Measurements from ENCODE around the gene SERP2.

DNA sequence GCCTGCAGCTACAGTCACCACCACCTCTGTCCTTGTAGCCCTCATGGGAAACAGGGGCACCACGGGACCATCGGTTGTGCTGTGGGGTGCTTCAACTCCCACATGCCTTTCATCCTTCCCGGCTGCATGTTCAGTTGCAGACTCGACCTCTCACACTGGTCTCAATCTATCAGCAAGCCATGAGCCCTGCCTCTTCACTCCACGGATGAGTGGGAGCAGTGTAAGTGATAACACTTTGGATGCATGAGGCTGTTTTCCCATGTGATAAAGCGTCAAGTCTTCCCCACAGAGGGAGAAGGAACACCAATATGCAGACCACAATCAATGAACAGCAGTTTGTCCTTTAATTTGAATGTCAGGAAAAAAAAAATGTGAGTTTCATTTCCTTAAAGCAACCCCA, 12.2 kb downstream of the SERP2 start:
- TF ChIP-seq, protein P1, sequence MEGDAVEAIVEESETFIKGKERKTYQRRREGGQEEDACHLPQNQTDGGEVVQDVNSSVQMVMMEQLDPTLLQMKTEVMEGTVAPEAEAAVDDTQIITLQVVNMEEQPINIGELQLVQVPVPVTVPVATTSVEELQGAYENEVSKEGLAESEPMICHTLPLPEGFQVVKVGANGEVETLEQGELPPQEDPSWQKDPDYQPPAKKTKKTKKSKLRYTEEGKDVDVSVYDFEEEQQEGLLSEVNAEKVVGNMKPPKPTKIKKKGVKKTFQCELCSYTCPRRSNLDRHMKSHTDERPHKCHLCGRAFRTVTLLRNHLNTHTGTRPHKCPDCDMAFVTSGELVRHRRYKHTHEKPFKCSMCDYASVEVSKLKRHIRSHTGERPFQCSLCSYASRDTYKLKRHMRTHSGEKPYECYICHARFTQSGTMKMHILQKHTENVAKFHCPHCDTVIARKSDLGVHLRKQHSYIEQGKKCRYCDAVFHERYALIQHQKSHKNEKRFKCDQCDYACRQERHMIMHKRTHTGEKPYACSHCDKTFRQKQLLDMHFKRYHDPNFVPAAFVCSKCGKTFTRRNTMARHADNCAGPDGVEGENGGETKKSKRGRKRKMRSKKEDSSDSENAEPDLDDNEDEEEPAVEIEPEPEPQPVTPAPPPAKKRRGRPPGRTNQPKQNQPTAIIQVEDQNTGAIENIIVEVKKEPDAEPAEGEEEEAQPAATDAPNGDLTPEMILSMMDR (IDR thresholded peaks at IDR 0.05), result no peak
- TF ChIP-seq EZH2 (IDR thresholded peaks at IDR 0.05; ENCODE audit: borderline replicate concordance, insufficient read depth, low read depth, low read length, poor library complexity, severe bottlenecking), result no peak

Measured in B cell (primary cell).